H4 (cell line): Measurements from ENCODE around the gene NTRK2. TPM values are rescaled to one million over a fixed set of nuclear protein-coding genes. Genes with fewer than 3 reads are reported as not detected.

Experiments
- DNase-seq: peaks from one replicate; pipeline ENCODE4 v3.0.0-alpha.2; 2015; ENCODE audit warnings: low spot score
- total RNA-seq: library from RNA; depleted of rRNA; stranded (reverse); fragments of >200 nt; shearing (Covaris generic); gene quantifications from 2 replicates; pipeline ENCODE4 v1.2.3, GENCODE V29; 2014

NTRK2 gene
- total RNA-seq, 1 experiment from 2014 or later: 0.39 TPM

GRCh38 chr9:85016384-85017006 lies 347.0 kb downstream of the NTRK2 start:
- DNase-seq: no peak

- peak; percentile 54 for DNase-seq
Measured at GRCh38 chr9:85020791-85021190, 351.3 kb downstream of the NTRK2 start.

GRCh38 chr9:85021686-85022085 lies 352.2 kb downstream of the NTRK2 start:
- no peak for DNase-seq

- no peak for DNase-seq
Measured at GRCh38 chr9:85024374-85024773, 354.8 kb downstream of the NTRK2 start.

- no peak for DNase-seq
Measured at GRCh38 chr9:85025638-85026037, 356.1 kb downstream of the NTRK2 start.

GRCh38 chr9:85027870-85028269 lies 358.3 kb downstream of the NTRK2 start:
- no peak for DNase-seq

GRCh38 chr9:85030316-85030715 lies 360.8 kb downstream of the NTRK2 start:
- DNase-seq: no peak

- DNase-seq: no peak
Measured at GRCh38 chr9:85036496-85036895, 367.0 kb downstream of the NTRK2 start.

GRCh38 chr9:85038061-85038460 lies 368.5 kb downstream of the NTRK2 start:
- no peak for DNase-seq

GRCh38 chr9:85038824-85039608 lies 369.5 kb downstream of the NTRK2 start:
- no peak for DNase-seq

- DNase-seq: no peak
Measured at GRCh38 chr9:85040146-85040545, 370.6 kb downstream of the NTRK2 start.

GRCh38 chr9:85040821-85041465 lies 371.4 kb downstream of the NTRK2 start:
- DNase-seq: no peak

GRCh38 chr9:85041466-85042137 lies 372.1 kb downstream of the NTRK2 start:
- DNase-seq: no peak

GRCh38 chr9:85042981-85043647 lies 373.6 kb downstream of the NTRK2 start:
- no peak for DNase-seq

GRCh38 chr9:85045271-85045670 lies 375.7 kb downstream of the NTRK2 start:
- DNase-seq: no peak

- no peak for DNase-seq
Measured at GRCh38 chr9:85046475-85046874, 376.9 kb downstream of the NTRK2 start.

GRCh38 chr9:85053206-85053786 lies 383.8 kb downstream of the NTRK2 start:
- no peak for DNase-seq

GRCh38 chr9:85054017-85054416 lies 384.5 kb downstream of the NTRK2 start:
- no peak for DNase-seq

- no peak for DNase-seq
Measured at GRCh38 chr9:85055506-85056202, 386.1 kb downstream of the NTRK2 start.

- DNase-seq: no peak
Measured at GRCh38 chr9:85056203-85056572, 386.7 kb downstream of the NTRK2 start.

GRCh38 chr9:85061969-85062368 lies 392.4 kb downstream of the NTRK2 start:
- no peak for DNase-seq
